Skin epidermis (tissue), 12 donors: ENCODE results near the gene DNAJC1.
"Not testable (repeated sequence)": the region's sequence is repeated elsewhere in the genome, so short reads cannot be mapped to it uniquely, and the experiment has no call there.

ENCODE experiments used
- H3K27ac ChIP-seq, 21 experiments: fragments of 200-600 bp; sonication (generic) in 11 of 21; one replicate each; pipeline ENCODE4 v1.5.0; 2020; ENCODE audit warnings: mild to moderate bottlenecking in 3 of 21, inconsistent platforms in 2 of 21, moderate library complexity in 2 of 21
- H3K4me3 ChIP-seq, 7 experiments: fragments of 200-600 bp; sonication (generic) in 2 of 7; one replicate each; pipeline ENCODE4 v1.5.0; 2020; ENCODE audit warnings: inconsistent platforms in 2 of 7, mild to moderate bottlenecking in 2 of 7, moderate library complexity in 1 of 7

Gene DNAJC1

GRCh38 chr10:21717437-21718054 is 286.0 kb downstream of the DNAJC1 start:
- H3K4me3 ChIP-seq = not testable (repeated sequence)

GRCh38 chr10:21715531-21716195 is 287.9 kb downstream of the DNAJC1 start:
- no peak overlapping the region for H3K27ac ChIP-seq

More at GRCh38 chr10:21717437-21718054, 286.0 kb downstream of the DNAJC1 start:
- H3K27ac ChIP-seq = not testable (repeated sequence)

GRCh38 chr10:21712975-21713374 is 290.6 kb downstream of the DNAJC1 start:
- H3K27ac ChIP-seq = no peak overlapping the region
- H3K4me3 ChIP-seq = no peak overlapping the region

More at GRCh38 chr10:21715531-21716195, 287.9 kb downstream of the DNAJC1 start:
- no peak overlapping the region for H3K4me3 ChIP-seq

- H3K27ac ChIP-seq = no peak overlapping the region
Observed at GRCh38 chr10:21707498-21707897, 296.0 kb downstream of the DNAJC1 start.

More at GRCh38 chr10:21707498-21707897, 296.0 kb downstream of the DNAJC1 start:
- no peak overlapping the region for H3K4me3 ChIP-seq
